ENCODE measurements around the gene TICAM2.
A peak's percentile ranks its signal among the peaks of the same experiment; 100 is the strongest.

The TICAM2 gene

GRCh38 chr5:115605436-115605835 lies 3.2 kb upstream of the TICAM2 start:
- no peak for DNase-seq

- DNase-seq = no peak
These were observed 379 bp upstream of the TICAM2 start for GRCh38 chr5:115602591-115603125.

- no peak for DNase-seq
These were observed 1.5 kb downstream of the TICAM2 start for GRCh38 chr5:115600766-115601165.

- no peak for DNase-seq
These were observed 2.4 kb downstream of the TICAM2 start for GRCh38 chr5:115599924-115600323.

- DNase-seq = no peak
These were observed 2.8 kb downstream of the TICAM2 start for GRCh38 chr5:115599502-115599901.

- no peak for DNase-seq
These were observed 7.9 kb downstream of the TICAM2 start for GRCh38 chr5:115594128-115595047.

GRCh38 chr5:115589043-115589442 lies 13.2 kb downstream of the TICAM2 start:
- no peak for DNase-seq

GRCh38 chr5:115588640-115589039 lies 13.6 kb downstream of the TICAM2 start:
- DNase-seq = no peak

- DNase-seq = peak; percentile 31
These were observed 15.6 kb downstream of the TICAM2 start for GRCh38 chr5:115586525-115587146.

- no peak for DNase-seq
These were observed 17.0 kb downstream of the TICAM2 start for GRCh38 chr5:115585265-115585664.

GRCh38 chr5:115584501-115584900 lies 17.8 kb downstream of the TICAM2 start:
- DNase-seq = no peak

GRCh38 chr5:115583474-115583873 lies 18.8 kb downstream of the TICAM2 start:
- no peak for DNase-seq

- no peak for DNase-seq
These were observed 21.3 kb downstream of the TICAM2 start for GRCh38 chr5:115580941-115581340.

GRCh38 chr5:115579747-115580173 lies 22.5 kb downstream of the TICAM2 start:
- no peak for DNase-seq

GRCh38 chr5:115579216-115579615 lies 23.1 kb downstream of the TICAM2 start:
- no peak for DNase-seq

GRCh38 chr5:115578657-115579056 lies 23.6 kb downstream of the TICAM2 start:
- no peak for DNase-seq

- no peak for DNase-seq
These were observed 24.5 kb downstream of the TICAM2 start for GRCh38 chr5:115577741-115578140.

GRCh38 chr5:115577329-115577728 lies 24.9 kb downstream of the TICAM2 start:
- no peak for DNase-seq

- no peak for DNase-seq
These were observed 26.9 kb downstream of the TICAM2 start for GRCh38 chr5:115575167-115576070.

- DNase-seq = no peak
These were observed 29.1 kb downstream of the TICAM2 start for GRCh38 chr5:115573133-115573532.

GRCh38 chr5:115571441-115571878 lies 30.8 kb downstream of the TICAM2 start:
- no peak for DNase-seq

- DNase-seq = no peak
These were observed 33.6 kb downstream of the TICAM2 start for GRCh38 chr5:115568668-115569067.

- no peak for DNase-seq
These were observed 37.0 kb downstream of the TICAM2 start for GRCh38 chr5:115565233-115565632.
